HL-60 (cell line): ENCODE results near the gene RAB42.

ENCODE experiments used
- DNase-seq, 2 experiments: peaks; one replicate each; pipeline ENCODE4 v3.0.0-alpha.2; 2010 to 2020; ENCODE audit warnings: low read depth in 1 of 2, low spot score in 1 of 2
- H3K27ac ChIP-seq: fragments of 250-450 bp; sonication (Bioruptor Pico); replicated peaks from 2 replicates; pipeline ENCODE4 v1.5.1; 2020; ENCODE audit warnings: mild to moderate bottlenecking, moderate library complexity
- H3K27me3 ChIP-seq: fragments of 250-450 bp; sonication (Bioruptor Pico); 2 replicates; pipeline ENCODE4 v1.5.1; 2021; ENCODE audit warnings: mild to moderate bottlenecking, moderate library complexity; ENCODE audit not compliant: insufficient read depth, poor library complexity, severe bottlenecking
- H3K4me3 ChIP-seq: replicated peaks from 2 replicates; pipeline ENCODE4 v1.5.1; 2011; ENCODE audit warnings: mild to moderate bottlenecking, control low read depth, low read length; ENCODE audit not compliant: insufficient read depth
- CTCF ChIP-seq: IDR thresholded peaks from one replicate; pipeline ENCODE4 v1.5.1; 2011; ENCODE audit warnings: low read length, control low read depth, inconsistent platforms; ENCODE audit not compliant: insufficient read depth
- GABPA ChIP-seq: IDR thresholded peaks from 2 replicates; pipeline ENCODE4 v1.6.1; 2012; ENCODE audit warnings: low read depth
- POLR2AphosphoS5 ChIP-seq: IDR thresholded peaks from 2 replicates; pipeline ENCODE4 v1.6.1; 2012; ENCODE audit warnings: low read depth
- SPI1 ChIP-seq: IDR thresholded peaks from 2 replicates; pipeline ENCODE4 v1.6.1; 2012; ENCODE audit warnings: low read depth, mild to moderate bottlenecking, borderline replicate concordance
- TF ChIP-seq, protein P1 (sequence below): IDR thresholded peaks from 2 replicates; pipeline ENCODE4 v1.6.1; 2012; ENCODE audit warnings: low read depth; ENCODE audit not compliant: insufficient replicate concordance

The RAB42 gene

DNA sequence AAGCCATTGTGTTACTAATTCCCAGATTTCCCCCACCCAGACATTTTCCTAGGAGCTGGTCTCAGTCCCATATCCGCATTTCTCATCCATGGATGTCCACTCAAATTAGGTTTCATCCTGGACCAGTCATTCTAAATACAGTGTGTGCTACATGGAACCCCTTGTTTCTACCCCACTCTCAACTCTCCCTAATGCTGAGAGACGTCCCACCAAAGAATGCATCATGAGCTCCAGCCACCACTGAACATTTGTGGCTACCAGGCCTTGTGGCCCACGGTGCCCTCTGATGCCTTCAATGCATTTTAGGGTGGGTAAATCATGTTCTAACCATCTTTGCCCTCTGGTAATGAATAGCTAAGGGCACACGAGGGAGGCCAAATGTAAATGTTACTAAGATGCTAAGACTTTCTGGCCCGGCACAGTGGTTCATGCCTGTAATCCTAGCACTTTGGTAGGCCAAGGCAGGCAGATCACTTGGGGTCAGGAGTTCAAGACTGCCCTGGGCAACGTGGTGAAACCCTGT is 13.3 kb upstream of the RAB42 start:
- no peak overlapping the region for H3K4me3 ChIP-seq
- TF ChIP-seq CTCF (no peak), SPI1 (no peak), POLR2AphosphoS5 (no peak), GABPA (no peak)
- TF ChIP-seq, protein P1, sequence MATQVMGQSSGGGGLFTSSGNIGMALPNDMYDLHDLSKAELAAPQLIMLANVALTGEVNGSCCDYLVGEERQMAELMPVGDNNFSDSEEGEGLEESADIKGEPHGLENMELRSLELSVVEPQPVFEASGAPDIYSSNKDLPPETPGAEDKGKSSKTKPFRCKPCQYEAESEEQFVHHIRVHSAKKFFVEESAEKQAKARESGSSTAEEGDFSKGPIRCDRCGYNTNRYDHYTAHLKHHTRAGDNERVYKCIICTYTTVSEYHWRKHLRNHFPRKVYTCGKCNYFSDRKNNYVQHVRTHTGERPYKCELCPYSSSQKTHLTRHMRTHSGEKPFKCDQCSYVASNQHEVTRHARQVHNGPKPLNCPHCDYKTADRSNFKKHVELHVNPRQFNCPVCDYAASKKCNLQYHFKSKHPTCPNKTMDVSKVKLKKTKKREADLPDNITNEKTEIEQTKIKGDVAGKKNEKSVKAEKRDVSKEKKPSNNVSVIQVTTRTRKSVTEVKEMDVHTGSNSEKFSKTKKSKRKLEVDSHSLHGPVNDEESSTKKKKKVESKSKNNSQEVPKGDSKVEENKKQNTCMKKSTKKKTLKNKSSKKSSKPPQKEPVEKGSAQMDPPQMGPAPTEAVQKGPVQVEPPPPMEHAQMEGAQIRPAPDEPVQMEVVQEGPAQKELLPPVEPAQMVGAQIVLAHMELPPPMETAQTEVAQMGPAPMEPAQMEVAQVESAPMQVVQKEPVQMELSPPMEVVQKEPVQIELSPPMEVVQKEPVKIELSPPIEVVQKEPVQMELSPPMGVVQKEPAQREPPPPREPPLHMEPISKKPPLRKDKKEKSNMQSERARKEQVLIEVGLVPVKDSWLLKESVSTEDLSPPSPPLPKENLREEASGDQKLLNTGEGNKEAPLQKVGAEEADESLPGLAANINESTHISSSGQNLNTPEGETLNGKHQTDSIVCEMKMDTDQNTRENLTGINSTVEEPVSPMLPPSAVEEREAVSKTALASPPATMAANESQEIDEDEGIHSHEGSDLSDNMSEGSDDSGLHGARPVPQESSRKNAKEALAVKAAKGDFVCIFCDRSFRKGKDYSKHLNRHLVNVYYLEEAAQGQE = no peak
- DNase-seq = peak in 1 of 2 experiments; percentile 39
- no peak overlapping the region for H3K27ac ChIP-seq
- no peaks in the 10 kb centered on the region for H3K27me3 ChIP-seq

DNA sequence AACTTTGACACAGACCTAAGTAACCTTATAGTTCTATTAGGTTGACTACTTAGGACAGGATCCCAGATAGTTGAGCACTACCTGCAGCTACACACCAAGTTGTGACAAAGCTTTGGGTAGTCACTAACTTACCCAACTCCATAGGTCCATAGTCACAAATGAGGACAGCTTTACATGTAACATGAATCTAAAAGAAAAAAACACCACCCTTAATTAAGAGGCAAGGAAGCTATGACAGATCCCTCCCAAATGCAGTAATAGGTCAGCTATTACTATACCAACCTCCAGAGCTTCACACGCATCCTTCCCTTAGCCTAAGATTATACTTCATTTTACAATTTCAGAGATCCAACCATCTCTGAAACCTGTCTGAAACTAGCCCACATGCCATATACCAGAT is 12.7 kb upstream of the RAB42 start:
- TF ChIP-seq CTCF = no peak
- TF ChIP-seq SPI1 = no peak
- no peak for TF ChIP-seq POLR2AphosphoS5
- TF ChIP-seq GABPA = no peak
- TF ChIP-seq, protein P1 = no peak
- DNase-seq = peak in 1 of 2 experiments; percentile 56
- peak overlapping the region; percentile 67 for H3K4me3 ChIP-seq

DNA sequence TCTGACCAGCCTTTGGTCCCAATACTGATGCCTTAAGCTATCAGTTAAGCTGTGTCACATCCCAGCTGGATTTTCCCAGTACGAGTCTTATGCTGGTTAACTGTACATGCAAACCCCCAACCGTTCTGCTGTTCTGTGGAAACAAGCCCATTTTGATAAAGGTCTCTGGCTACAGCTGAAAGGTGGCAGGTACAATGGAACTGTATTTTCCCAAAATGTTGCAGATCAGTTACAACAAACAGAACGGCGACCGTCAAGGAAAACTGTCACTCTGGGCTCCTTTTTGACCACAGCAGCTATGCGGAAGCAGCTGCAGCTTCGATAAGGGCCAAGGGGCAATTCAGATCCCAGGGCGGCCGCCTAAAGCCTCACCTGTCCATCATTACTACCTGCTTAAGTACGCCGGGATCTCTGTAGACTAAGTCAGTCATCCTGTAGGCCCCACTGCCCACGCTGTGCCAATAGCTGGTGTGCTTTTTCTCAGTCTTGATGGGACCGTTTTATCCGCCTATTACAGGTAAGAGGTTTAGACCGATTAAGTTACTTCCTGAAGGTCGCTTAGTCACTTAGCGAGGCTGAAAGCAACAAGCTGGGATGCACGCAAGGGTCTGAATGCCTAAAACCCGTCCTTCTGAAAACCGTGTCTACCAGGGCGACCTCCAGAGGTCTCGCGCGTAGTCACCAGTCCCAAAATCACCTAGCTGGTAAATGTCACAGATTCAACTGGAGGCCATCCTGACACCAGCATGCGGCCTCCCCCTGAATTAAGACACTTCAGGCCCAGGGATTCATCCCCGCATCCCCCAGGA is 11.1 kb upstream of the RAB42 start:
- Histone ChIP-seq H3K4me3 (peak overlapping the region; percentile 67), H3K27ac (peak overlapping the region; percentile 87), H3K27me3 (no peaks in the 10 kb centered on the region)
- DNase-seq = peak; percentile 53 to 56
- TF ChIP-seq, protein P1 = no peak
- TF ChIP-seq CTCF = peak; percentile 11
- TF ChIP-seq POLR2AphosphoS5 = peak; percentile 11; the same call in 1 of the 2 replicates

More for the DNA sequence above, 12.7 kb upstream of the RAB42 start:
- Histone ChIP-seq H3K27me3 (no peaks in the 10 kb centered on the region), H3K27ac (peak overlapping the region; percentile 10; the same call in 1 of the 2 replicates)
